NCI-H187 (cell line): ENCODE measurements around the gene WLS.
A peak's percentile ranks its signal among the peaks of the same experiment; 100 is the strongest.
"Not testable (repeated sequence)": the region's sequence is repeated elsewhere in the genome, so short reads cannot be mapped to it uniquely, and the experiment has no call there.

ENCODE experiments used
- DNase-seq, 2 experiments: peaks; one replicate each; lab custom pipeline; 2025; lab: John Stamatoyannopoulos, UW

Gene WLS

DNA sequence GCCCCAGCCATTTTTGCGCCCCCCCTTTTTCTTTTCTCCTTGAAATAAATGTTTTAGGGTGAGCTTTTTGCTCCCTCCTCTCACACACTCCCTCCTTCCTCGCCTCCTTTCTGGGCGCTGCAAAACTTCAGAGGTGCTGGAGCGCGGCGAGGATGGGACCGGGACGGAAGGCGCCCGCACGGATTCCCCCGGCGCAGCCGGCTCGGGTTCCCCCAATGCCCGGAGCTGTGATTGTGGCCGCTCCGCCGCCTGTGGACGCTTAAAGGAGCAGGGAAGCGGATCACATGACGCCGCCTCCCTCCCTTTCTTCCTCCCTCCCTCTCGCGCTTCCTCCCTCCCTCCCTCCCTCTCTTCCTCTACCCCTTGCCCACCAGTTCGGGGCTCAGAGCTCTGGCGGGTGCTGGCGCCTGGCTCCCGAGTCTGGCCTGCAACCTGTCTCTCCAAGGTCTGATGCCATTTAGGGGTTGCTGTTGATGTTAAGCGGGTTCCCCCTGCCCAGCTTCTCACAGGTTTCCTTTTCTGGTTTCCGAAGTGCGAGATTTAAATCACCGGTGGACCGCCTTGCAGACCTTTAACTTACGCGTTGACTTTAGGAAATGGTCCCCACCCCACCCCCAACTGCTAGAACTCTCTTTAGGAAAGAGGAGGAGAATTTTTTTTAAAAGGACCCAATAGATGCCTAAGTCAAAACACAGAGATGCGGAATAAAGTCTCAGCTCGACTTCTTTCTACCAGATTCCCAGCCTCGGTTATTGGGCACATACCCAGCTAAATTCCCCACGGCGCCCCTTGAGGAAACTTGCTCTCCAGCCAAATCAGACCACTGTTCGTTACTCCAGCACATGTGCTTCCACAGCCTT is at the start of gene WLS:
TSS of gene WLS (minus strand) at position 235 of the 860 bp plus-strand sequence. CDS start at position 11, 224 bp downstream.
- peak in 1 of 2 experiments; percentile 33 for DNase-seq

DNA sequence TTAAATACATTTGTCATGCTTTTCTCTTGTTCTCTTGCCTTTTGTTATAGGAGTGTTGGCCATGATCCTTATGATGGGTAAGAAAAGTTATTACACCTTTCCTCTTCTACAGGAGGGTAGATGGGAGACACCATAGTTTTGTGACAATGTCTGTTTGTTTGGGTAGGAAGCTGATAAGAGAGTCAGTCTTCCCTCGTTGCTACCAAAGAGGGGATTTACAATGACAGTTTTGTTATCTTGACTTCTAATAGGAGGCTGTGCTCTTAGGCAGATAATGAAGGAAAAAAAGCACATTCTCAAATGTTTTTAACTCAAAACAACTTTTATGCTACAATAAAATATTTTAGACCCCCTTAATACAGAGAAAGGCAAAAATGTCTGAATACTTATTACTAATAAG is 48.0 kb upstream of the WLS start:
- no peak for DNase-seq

DNA sequence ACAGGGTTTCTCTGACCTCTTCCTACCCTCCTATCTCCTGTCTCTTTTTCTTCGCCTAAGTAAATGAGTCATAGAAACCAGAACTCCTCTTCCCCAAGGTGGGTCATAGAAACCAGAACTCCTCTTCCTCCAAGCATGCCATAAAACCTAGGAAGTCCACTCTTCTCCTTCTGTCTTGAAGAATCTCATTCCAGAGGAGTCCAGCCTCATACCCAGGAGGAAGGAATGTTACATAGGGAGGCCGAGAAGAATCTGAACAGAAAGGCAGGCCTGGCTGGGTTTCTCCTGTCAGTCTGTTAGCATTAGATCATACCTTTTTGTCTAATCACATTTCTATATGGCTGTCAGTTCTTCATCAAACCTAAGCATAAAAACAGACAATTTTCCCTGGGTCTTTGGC is 47.5 kb upstream of the WLS start:
- DNase-seq: no peak

DNA sequence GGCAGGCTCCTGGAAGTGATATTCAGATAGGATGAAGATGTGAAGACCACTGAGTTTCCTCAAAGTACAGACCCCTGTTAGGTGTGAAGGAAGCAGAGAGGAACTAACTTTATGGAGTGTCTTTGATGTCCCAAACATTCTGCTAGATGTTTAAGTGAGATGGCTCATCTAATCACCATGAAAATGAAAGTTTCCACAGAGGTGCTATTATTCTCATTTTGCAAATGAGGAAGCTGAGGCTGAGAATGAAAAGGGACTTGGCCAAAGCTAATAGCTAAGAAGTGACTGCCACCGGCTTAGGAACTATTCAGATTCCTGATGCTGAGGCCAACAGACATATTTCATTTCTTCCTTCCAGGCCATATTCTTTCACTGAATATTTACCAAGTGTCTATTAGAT is 45.9 kb upstream of the WLS start:
- no peak for DNase-seq

DNA sequence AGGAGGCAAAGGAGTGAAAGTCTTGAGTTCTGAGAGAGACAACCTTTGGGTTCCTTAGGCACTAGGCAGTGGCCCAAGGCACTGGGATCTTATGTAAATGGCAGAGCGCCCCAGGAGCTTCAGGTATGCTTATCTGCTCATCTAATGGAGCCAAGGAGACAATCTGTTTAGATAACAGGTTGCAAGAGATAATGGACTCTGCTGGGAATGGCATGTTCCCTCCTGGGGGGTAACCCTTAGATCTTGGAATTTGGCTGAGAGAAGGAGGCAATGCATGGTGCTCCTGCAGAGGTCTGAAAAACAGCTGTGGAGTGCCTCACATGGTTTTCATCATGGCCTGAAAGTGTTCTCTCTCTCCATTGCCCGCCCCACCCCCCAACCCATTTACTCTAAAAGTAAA is 44.1 kb upstream of the WLS start:
- DNase-seq: no peak

DNA sequence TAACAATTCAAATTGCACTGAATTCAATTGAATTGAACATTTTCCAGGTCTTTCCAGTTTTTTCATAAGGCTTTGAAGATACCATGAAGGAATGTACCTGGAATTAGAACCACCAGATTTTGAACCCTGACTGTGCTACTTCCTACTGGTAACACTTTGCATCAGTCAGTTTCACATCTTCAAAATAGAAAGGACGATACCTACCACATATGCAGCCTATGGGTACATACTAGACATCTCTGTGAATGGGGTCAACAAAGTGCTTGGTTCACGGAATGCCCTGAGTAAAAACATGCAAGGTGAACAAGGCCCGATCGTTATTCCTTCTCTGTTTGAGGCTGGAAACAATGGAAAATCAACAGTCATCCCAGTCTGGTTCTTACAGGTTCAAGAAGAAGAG is 41.2 kb upstream of the WLS start:
- DNase-seq: no peak

DNA sequence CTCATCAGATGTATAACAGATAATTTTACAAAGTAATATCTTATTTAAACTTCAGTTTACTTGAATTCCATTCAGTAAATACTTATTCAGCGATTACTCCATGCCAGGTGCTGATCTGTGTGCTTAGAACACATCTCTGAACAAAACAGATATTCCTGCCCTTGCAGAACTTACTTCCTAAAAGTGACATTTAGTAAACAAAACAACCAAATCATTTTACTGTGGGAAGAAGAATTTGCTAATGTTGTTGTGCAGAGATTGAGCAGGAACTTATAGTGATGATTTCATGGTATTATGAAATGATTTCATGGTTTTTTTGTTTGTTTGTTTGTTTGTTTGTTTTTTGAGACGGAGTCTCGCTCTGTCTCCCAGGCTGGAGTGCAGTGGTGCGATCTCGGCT is 39.3 kb upstream of the WLS start:
- DNase-seq: no peak

DNA sequence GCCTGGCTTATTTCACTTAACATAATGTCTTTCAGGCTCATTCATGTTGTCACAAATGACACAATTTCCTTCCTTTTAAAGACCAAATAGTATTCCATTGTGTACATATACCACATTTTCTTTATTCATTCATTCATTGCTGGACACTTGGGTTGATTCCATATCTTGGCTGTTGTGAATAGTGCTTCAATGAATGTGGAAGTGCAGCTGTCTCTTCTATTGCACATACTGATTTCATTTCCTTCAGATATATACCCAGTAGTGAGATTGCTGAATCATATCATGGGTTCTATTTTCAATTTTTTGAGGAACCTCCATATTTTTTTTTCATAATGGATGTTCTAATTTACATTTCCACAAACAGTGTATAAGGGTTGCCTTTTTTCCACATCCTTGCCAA is 38.6 kb upstream of the WLS start:
- DNase-seq: no peak

DNA sequence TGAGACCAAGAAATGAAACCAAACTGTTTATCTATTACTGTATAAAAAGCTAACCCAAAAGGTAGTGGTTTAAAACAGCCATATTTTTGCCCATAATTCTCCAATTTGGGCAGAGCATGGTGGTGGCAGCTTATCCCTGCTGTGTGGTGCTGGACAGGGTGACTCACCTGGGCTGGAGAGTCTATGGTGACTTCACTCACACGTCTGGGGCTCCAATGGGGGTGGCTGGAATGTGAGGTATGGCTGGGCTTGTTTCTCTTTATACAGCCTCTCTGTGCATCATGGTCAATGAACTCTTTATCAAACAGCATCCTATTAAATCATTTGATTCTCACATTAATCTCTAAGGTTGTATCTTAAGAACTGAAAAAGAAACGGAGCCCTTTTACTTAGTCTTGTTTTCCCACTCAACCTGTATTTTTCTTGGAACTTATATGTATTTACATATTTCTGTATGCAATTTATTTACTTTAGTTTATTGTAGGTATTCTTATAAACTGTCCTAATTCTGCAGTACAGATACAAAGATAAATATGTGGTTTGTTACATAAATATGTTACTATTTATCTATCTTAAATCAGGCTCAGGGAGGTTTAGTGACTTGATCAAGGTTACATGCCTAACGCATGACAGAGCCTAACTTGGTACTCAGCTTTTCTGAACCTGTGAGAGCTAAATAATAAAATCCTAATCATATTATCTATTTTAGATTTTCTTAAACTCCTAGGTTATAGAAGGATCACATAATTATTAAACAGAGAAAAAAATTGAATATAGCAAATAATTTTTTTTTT is 37.5 kb upstream of the WLS start:
- DNase-seq: no peak

DNA sequence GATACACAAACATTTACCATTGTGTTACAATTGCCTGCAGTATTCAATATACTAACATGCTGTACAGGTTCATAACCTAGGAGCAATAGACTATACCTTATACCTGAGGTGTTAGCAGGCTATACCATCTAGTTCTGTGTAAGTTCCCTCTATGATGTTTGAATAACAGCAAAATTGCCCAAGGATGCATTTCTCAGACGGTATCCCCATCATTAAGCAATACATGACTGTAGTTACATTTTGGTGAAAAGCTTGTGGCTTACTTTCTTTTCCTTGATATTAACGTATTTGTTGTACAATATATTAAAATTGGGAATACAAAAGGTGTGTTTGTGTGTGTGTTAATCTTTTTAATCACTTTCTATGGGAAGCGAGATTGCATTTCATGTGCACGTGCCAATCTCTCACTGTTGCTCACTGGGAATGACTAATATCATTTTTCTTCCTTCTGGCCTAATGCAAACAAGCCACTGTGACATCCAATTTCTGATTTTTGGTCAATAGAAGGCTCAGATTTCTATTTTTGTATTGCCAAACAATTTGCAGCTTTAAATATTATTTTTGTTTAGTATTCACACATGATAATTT is 36.7 kb upstream of the WLS start:
- DNase-seq: no peak

DNA sequence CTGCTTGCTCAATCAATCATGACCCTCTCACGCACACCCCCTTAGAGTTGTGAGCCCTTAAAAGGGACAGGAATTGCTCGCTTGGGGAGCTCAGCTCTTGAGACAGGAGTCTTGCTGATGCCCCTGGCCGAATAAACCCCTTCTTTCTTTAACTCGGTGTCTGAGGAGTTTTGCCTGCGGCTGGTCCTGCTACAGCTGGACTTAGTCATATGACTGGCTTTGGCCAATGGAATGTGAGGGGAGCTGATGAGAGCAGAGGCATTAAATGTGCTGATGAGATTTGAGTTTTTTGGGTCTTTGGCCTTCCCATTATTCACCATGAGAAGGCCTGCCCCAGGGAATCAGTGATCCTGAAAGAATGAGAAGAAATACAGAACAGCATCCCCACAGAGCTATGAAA is 24.5 kb upstream of the WLS start:
- DNase-seq: not testable (repeated sequence)

DNA sequence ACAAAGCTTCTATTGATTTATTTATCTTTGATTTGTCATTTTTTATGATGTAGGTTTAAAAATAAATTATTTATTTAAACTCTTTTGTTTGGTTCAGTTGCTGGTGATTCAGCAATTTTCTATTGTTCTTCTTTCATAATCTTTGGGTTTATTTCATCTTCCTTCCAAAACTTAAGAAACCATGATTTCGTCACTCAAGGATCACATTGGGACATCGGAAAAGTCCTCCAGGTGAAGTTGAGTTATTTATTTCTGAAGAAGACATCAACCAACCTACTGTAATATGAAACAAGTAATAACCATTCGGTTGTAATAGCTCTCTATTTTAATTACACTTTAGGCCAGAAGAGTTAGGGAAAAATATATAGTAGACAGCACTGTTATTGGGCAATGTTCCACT is 23.0 kb upstream of the WLS start:
- DNase-seq: no peak

DNA sequence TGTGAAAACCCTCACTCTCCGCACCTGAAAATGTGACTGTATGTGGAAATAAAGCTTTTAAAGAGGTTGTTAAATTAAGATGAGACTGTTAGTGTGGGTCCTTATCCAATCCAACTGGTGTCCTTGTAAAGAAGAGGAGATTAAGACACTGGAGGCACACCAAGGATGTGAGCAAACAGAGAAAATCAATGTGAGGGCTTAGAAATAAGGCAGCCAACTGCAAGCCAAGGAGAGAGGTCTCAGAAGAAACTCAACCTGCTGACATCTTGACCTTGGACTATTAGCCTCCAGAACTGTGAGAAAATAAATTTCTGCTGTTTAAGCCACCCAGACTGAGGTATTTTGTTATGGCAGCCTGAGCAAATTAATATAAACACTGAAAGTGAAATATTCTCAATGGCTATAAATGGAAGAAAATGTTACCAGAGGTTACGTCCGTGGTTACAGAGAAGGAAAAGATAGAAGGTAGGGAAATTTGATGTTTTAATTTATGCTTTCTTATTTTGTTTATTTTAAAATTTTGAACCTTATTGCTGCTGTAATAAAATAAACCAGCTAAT is 22.4 kb upstream of the WLS start:
- no peak for DNase-seq

DNA sequence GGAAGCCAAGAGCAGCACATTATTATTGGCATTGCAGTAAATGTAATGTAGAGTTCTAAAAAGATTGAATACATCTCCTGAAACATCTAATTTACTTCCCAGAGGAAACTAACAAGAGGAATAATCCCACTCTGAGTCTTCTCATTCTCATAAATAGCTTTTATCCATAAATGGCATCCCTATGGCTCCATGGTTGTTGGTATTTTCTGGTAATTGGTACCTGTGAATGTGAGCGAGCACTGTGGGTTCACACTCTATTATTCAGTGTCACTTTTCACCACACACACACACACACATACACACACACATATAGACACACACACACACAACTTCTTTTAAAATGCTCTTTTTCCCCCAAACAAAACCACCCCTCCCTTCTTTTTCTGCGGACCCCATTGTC is 4.7 kb upstream of the WLS start:
- DNase-seq: no peak

DNA sequence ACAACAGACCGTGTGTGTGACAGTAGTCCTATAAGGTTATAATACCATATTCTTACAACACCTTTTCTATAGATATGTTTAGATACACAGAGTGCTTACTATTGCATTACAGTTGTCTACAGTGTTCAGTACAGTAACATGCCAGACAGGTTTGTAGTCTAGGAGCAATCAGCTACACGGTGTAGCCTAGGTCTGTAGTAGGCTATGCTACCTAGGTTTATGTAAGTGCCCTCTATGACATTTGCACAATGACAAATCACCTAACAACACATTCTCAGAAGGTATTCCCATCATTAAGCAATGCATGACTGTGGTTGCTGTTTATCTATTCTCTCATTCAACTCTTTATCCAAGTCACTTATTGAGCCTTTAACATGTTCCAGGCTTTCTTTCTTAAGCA is 1.8 kb upstream of the WLS start:
- DNase-seq: no peak

DNA sequence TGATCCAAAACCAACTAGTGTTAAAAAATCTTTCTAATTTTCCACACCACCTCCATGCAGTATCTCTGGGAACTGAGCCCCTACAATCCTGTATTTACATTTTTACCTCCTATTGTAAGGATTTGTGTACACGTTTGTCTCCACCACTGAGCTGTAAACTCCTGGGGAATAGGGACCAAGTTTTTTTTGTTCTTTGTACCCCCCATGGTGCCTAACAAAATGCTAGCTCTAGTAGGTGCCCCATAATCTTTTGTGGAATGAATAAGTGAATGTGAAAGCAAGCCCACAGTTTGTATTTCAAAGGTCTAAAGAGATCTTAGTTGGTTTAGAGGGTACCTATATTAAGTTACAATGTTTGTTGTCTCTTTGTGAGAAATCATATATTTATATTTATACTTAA is 879 bp upstream of the WLS start:
- DNase-seq: no peak

DNA sequence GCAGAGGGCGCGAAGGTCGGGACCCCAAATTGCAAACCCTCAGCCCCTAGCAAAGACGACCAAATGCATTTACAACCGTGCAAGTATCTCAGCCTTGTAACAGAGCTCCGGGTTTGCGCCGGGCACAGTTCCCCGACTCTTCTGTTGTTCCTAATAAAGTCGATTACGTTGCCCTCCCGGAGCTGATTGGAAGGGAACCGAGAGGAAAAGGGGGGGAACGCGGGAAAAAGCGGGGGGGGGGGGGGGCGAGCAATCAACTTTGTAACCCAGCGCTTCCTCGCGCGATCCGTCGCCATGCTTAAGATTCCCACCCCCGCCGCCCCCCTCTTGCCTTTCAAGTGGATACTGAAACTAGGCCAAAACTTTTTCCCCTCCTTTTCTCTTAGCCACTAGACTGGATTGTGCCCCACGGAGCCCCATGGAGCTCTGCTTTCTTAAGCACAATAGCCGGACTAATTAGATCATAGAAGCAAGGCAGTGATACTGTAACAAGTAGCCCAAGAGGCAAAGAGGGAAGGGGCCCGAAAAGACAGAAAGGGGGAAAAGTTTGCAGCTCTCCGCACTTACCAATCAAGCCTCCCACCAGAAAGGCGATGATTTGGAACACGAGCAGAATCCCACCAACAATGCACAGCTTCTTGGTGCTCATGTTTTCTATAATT is 565 bp downstream of the WLS start:
- no peak for DNase-seq

DNA sequence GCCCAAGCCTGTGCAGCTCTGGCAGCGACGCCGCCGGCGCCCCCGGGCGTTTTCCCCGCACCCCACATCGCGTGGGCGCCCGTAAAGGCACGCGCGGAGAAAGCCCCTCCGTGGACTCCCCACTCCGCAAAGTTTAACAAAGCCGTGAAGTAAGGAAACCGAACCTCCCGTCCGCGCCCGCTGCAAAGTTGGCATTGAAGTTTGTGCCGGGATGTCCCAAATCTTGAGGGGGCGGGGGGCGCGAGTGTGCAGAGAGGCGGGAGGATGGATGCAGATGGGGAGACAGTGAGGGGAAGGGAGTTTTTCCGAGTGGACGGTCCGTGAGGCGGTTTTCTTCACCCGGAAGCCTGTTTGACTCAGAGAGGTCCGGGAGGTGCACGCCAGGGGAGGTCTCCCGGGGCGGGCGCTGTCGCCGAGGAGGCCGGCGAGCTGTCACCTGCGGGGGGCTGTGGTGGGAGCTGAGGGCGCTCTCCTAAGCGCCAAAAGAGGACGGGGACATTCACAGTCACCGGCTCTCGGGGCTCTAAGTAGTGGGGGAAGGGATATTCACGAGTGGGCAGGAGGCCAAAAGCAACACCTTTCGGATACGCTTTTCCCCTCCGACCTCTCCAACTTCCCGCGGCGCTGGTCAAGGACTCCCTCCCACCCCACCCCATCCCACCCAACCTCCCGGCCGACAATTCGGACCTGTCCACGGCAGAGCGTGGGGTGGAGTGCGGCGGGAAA is 1.3 kb downstream of the WLS start:
- no peak for DNase-seq

DNA sequence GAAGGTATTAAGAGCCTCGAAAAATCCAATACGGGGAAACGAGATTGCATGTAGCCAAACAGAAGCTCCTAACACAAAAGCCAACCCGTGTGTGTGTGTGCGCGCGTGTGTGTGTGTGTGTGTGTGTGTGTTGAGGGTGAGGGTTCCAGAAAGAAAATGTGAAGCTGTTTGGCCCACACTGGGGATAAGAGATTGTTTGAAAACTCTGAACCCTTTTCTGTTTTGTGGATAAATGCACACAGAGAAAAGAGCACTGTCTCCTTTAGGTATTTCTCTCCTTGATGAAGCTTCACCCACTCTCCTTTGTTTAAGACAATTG is 1.9 kb downstream of the WLS start:
- DNase-seq: no peak

DNA sequence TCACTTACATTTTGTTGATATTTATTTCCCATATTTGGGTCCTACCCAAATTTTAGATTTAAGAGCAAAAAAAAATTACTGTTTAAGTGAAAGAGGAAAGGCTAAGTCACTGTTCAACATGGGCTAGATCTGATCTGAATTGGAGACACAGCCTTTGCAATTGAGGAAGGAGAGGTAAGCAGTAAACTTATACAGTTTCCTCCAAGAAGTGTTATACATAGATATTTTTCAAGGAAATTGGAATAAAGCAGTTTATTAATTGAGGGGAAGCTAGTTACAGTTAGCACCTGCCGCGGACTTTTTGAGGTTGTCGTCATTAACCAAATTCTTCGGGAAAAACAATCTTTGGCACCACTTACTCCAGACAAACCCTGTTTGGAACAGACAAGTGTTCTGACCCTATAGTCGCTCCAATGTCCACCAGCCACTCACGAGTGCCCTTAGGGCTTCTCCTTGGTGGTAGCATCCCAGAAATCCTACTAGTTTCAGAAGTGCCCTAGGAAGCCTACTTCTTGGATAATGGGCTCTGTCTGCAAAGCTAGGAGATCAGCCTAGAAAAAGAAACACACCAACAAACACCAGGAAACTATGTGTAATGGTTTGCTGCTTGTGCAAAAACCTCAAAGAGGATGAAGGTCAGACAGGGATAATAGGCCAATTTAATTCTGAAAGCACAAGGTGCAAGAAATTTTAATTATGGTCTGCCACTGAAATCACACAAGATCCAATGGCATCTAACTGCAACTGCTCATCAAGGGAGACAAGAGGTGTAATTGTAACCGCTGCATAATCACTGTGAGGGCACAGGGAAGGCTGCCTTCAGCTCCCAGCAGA is 2.5 kb downstream of the WLS start:
- DNase-seq: no peak

DNA sequence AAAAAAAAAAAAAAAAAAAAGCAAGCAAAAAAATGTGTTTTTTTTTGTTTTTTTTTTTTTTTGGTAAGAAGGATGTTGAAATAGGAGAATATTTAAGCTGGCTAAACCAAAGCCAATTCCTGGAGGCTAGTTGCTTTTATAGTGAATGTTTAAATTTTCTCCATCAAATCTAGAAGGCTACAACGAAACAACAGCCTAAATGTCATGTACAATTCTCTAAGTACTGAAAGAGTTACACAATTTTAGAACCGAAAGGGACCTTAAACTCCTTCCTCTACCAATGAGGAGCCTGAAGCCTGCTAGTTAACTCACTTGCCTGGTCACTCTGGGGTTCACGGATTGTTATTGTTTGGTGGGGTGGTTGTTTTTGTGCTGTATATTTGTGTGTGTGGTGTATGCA is 3.5 kb downstream of the WLS start:
- DNase-seq: no peak
